ENCODE measurements around the gene FLG2.
"Not testable (repeated sequence)": the region's sequence is repeated elsewhere in the genome, so short reads cannot be mapped to it uniquely, and the experiment has no call there.

FLG2 gene

GRCh38 chr1:152359906-152360305 lies at the start of gene FLG2:
Gene FLG2, minus strand, starts transcription at chr1:152360006. Its CDS starts 1,122 bp downstream, at chr1:152358884.
- DNase-seq: no peak

- no peak for DNase-seq
Measured at GRCh38 chr1:152408664-152409063, 48.9 kb upstream of the FLG2 start.

GRCh38 chr1:152398812-152399698 lies 39.2 kb upstream of the FLG2 start:
- peak; percentile 24 for DNase-seq

GRCh38 chr1:152397474-152397873 lies 37.7 kb upstream of the FLG2 start:
- no peak for DNase-seq

- DNase-seq: no peak
Measured at GRCh38 chr1:152394151-152394550, 34.3 kb upstream of the FLG2 start.

- DNase-seq: peak; percentile 7
Measured at GRCh38 chr1:152392909-152393308, 33.1 kb upstream of the FLG2 start.

- no peak for DNase-seq
Measured at GRCh38 chr1:152388889-152389288, 29.1 kb upstream of the FLG2 start.

- no peak for DNase-seq
Measured at GRCh38 chr1:152386940-152387339, 27.1 kb upstream of the FLG2 start.

- no peak for DNase-seq
Measured at GRCh38 chr1:152380932-152381331, 21.1 kb upstream of the FLG2 start.

- DNase-seq: no peak
Measured at GRCh38 chr1:152374451-152374850, 14.6 kb upstream of the FLG2 start.

- DNase-seq: no peak
Measured at GRCh38 chr1:152372672-152373071, 12.9 kb upstream of the FLG2 start.

GRCh38 chr1:152367436-152367835 lies 7.6 kb upstream of the FLG2 start:
- no peak for DNase-seq

GRCh38 chr1:152356736-152357135 lies 3.1 kb downstream of the FLG2 start:
- DNase-seq: no peak

GRCh38 chr1:152349611-152350010 lies 10.2 kb downstream of the FLG2 start:
- no peak for DNase-seq

GRCh38 chr1:152348447-152348846 lies 11.4 kb downstream of the FLG2 start:
- DNase-seq: no peak

GRCh38 chr1:152347116-152347728 lies 12.6 kb downstream of the FLG2 start:
- DNase-seq: peak; percentile 52

- DNase-seq: no peak
Measured at GRCh38 chr1:152344438-152344837, 15.4 kb downstream of the FLG2 start.

GRCh38 chr1:152343006-152343405 lies 16.8 kb downstream of the FLG2 start:
- DNase-seq: no peak

GRCh38 chr1:152335399-152335798 lies 24.4 kb downstream of the FLG2 start:
- no peak for DNase-seq

- DNase-seq: no peak
Measured at GRCh38 chr1:152328801-152329391, 30.9 kb downstream of the FLG2 start.

- DNase-seq: no peak
Measured at GRCh38 chr1:152325111-152325510, 34.7 kb downstream of the FLG2 start, which contains the start of gene FLG. Gene FLG, minus strand, starts transcription at chr1:152325239. Its CDS starts 9,783 bp downstream, at chr1:152315456.

GRCh38 chr1:152313970-152314369 lies 45.8 kb downstream of the FLG2 start:
- DNase-seq: no peak

- DNase-seq: no peak
Measured at GRCh38 chr1:152313319-152313801, 46.4 kb downstream of the FLG2 start.

- not testable (repeated sequence) for DNase-seq
Measured at GRCh38 chr1:152312169-152312568, 47.6 kb downstream of the FLG2 start.

All from CD4-positive, alpha-beta T cell treated with Interleukin-17A for 4 hours (primary cell).